Spleen (tissue), 11 donors: ENCODE results near the gene RANBP3L. TPM values are rescaled to one million over a fixed set of nuclear protein-coding genes. Genes with fewer than 3 reads are reported as not detected.
"Not testable (repeated sequence)": the region's sequence is repeated elsewhere in the genome, so short reads cannot be mapped to it uniquely, and the experiment has no call there.

Experiments
- DNase-seq: peaks from one replicate; pipeline ENCODE4 v3.0.0-alpha.2; 2020
- H3K27ac ChIP-seq, 8 donors: fragments of 200-600 bp; sonication (generic) in 7 of 8; 1 replicate in 4 of 8; 2 replicates in 4 of 8; pipeline versions ENCODE4 v1.5.0 to v1.8.0; 2016 to 2021; ENCODE audit warnings: inconsistent platforms in 4 of 8, mild to moderate bottlenecking in 4 of 8, moderate library complexity in 1 of 8
- H3K27me3 ChIP-seq, 7 donors: fragments of 200-600 bp; sonication (generic) in 6 of 7; replicated peaks in 1 of 7; 1 replicate in 4 of 7; 2 replicates in 3 of 7; pipeline versions ENCODE4 v1.5.0 to v1.8.0; 2016 to 2021; ENCODE audit warnings: inconsistent platforms in 3 of 7, mild to moderate bottlenecking in 1 of 7
- H3K36me3 ChIP-seq, 6 donors: fragments of 200-600 bp; sonication (generic) in 5 of 6; 1 replicate in 4 of 6; 2 replicates in 2 of 6; pipeline versions ENCODE4 v1.5.0 to v1.8.0; 2016 to 2021; ENCODE audit warnings: inconsistent platforms in 2 of 6
- H3K4me1 ChIP-seq, 6 donors: fragments of 200-600 bp; sonication (generic) in 5 of 6; 1 replicate in 3 of 6; 2 replicates in 3 of 6; pipeline versions ENCODE4 v1.5.0 to v1.8.0; 2016 to 2021; ENCODE audit warnings: inconsistent platforms in 3 of 6
- H3K4me3 ChIP-seq, 8 donors: fragments of 200-600 bp; sonication (generic) in 7 of 8; 1 replicate in 4 of 8; 2 replicates in 4 of 8; pipeline versions ENCODE4 v1.5.0 to v1.8.0; 2016 to 2021; ENCODE audit warnings: inconsistent platforms in 4 of 8, mild to moderate bottlenecking in 4 of 8, moderate library complexity in 2 of 8
- H3K9me3 ChIP-seq, 8 donors: fragments of 200-600 bp; sonication (generic) in 7 of 8; 1 replicate in 4 of 8; 2 replicates in 4 of 8; pipeline versions ENCODE4 v1.5.0 to v1.8.0; 2016 to 2021; ENCODE audit warnings: inconsistent platforms in 4 of 8
- POLR2A ChIP-seq, 3 donors: fragments of 450-650 bp; IDR thresholded peaks; one replicate each; pipeline ENCODE4 v1.5.1; 2017; ENCODE audit warnings: antibody characterized with exemption in 3 of 3, mild to moderate bottlenecking in 1 of 3
- POLR2AphosphoS5 ChIP-seq, 3 donors: sonication (generic); formaldehyde crosslinking; IDR thresholded peaks; one replicate each; pipeline ENCODE4 v1.5.1; 2017; ENCODE audit warnings: antibody characterized with exemption in 3 of 3
- WGBS, 5 donors: extraction: QIAGEN DNeasy Blood & Tissue Kit in 3 of 5; methylation state at CpG; one replicate each; pipeline versions ENCODE4 v1.1.5 to v1.1.7; 2013 to 2018; 5-methylcytosine and 5-hydroxymethylcytosine counted together
- intact Hi-C: fragments of 100-400 bp; cut with DNase I; formaldehyde crosslinking; loops from one replicate; pipeline ENCODE4 v1.15.0; 2023; ENCODE audit warnings: low total_unique reads
- polyA plus RNA-seq, 3 donors: library from polyadenylated mRNA; stranded (reverse); fragments of 200-250 nt; gene quantifications; one replicate each; pipeline ENCODE4 v1.2.1, GENCODE V29; 2013
- total RNA-seq, 7 donors: library from RNA; depleted of rRNA in 3 of 7; stranded (reverse); fragments of >200 nt in 3 of 7; fragmentation: NEBNext Ultra II Directional in 4 of 7; extraction: Animal tissue kit (Norgen Biotek cat#: 25700) in 4 of 7; gene quantifications; one replicate each; pipeline versions ENCODE4 v1.1.0 to v1.2.1, GENCODE V29; 2016 to 2021
- TF ChIP-seq, protein P1 (sequence below), 11 experiments: fragments of 200-600 bp in 7 of 11; fragments of 450-650 bp in 4 of 11; sonication (generic) in 4 of 11; IDR thresholded peaks in 8 of 11; conservative IDR thresholded peaks in 3 of 11; 1 replicate in 7 of 11; 2 replicates in 4 of 11; pipeline versions ENCODE4 v1.4.0 to v1.8.0; 2016 to 2021; ENCODE audit warnings: antibody characterized with exemption in 11 of 11, inconsistent platforms in 4 of 11, mild to moderate bottlenecking in 1 of 11
- donor health status: healthy with polysubstance abuse.
- donor health status: DM: no; HTN: no; CAD: no; lungs with moderate emphysema.
- donor health status: DM: no; HTN: no; CAD: no.
- donor health status: Bipolar disorder and iron deficiency.
- donor health status: healthy.
- donor health status: DM: no; HTN: no; CAD: no.
- donor health status: DM: yes; HTN: yes; CAD: no.

The RANBP3L gene
- total and polyA plus RNA-seq, 10 donors, result 0.02 to 0.97 (median 0.08) TPM; not detected in 6

- H3K36me3 ChIP-seq, result no peaks in the 10 kb centered on the region
- 75 to 91% (median 87%) methylated on average over 3 of the region's 3 CpGs for WGBS, 5 donors
- H3K9me3 ChIP-seq, result no peaks in the 10 kb centered on the region
- H3K27ac ChIP-seq, result no peak overlapping the region
- H3K4me3 ChIP-seq, result no peak overlapping the region
- no peak for TF ChIP-seq POLR2AphosphoS5 (IDR thresholded peaks at IDR 0.05)
- TF ChIP-seq, protein P1, sequence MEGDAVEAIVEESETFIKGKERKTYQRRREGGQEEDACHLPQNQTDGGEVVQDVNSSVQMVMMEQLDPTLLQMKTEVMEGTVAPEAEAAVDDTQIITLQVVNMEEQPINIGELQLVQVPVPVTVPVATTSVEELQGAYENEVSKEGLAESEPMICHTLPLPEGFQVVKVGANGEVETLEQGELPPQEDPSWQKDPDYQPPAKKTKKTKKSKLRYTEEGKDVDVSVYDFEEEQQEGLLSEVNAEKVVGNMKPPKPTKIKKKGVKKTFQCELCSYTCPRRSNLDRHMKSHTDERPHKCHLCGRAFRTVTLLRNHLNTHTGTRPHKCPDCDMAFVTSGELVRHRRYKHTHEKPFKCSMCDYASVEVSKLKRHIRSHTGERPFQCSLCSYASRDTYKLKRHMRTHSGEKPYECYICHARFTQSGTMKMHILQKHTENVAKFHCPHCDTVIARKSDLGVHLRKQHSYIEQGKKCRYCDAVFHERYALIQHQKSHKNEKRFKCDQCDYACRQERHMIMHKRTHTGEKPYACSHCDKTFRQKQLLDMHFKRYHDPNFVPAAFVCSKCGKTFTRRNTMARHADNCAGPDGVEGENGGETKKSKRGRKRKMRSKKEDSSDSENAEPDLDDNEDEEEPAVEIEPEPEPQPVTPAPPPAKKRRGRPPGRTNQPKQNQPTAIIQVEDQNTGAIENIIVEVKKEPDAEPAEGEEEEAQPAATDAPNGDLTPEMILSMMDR (IDR thresholded peaks at IDR 0.05 in 8 of 11, conservative IDR thresholded peaks at IDR 0.05 in 3 of 11), result no peak
- no peak for TF ChIP-seq POLR2A (IDR thresholded peaks at IDR 0.05)
- peaks cover 0 to 7% (median 0%) of the 10 kb centered on the region in 7 donors for H3K27me3 ChIP-seq
- intact Hi-C loops, result no loop called here
- DNase-seq, result no peak
- H3K4me1 ChIP-seq, result peaks cover 0 to 13% (median 4%) of the 10 kb centered on the region in 6 donors
These were observed 1.3 kb downstream of the RANBP3L start for GRCh38 chr5:36300191-36300926.

- TF ChIP-seq POLR2AphosphoS5 (IDR thresholded peaks at IDR 0.05) (no peak), POLR2A (IDR thresholded peaks at IDR 0.05) (no peak)
- TF ChIP-seq, protein P1 (IDR thresholded peaks at IDR 0.05 in 8 of 11, conservative IDR thresholded peaks at IDR 0.05 in 3 of 11), result no peak
These were observed 3.1 kb downstream of the RANBP3L start for GRCh38 chr5:36298552-36298951.

DNA sequence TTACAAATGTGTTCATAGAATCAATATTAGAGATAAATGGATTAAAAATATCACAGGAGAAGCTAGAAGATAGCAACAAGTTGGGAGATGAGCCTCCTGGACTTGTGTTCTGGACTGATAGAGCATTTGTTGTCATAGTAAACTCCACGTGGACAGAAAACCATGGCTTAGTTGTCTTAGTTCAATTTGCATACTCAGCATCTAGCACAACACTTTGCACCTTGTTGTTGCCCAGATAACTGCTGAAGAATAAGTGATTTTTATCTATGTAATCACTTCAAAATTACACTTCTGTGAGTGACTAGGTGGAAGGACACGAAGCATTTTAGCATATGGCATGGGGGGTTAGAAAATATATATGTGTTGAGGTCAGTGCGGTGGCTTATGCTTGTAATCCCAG lies 4.0 kb downstream of the RANBP3L start:
- H3K4me3 ChIP-seq, result no peak overlapping the region
- H3K27ac ChIP-seq, result no peak overlapping the region
- no peaks in the 10 kb centered on the region for H3K36me3 ChIP-seq
- TF ChIP-seq POLR2AphosphoS5 (IDR thresholded peaks at IDR 0.05) (no peak), POLR2A (IDR thresholded peaks at IDR 0.05) (no peak)
- TF ChIP-seq, protein P1 (IDR thresholded peaks at IDR 0.05 in 8 of 11, conservative IDR thresholded peaks at IDR 0.05 in 3 of 11), result no peak
- H3K27me3 ChIP-seq, result peaks cover 0 to 11% (median 0%) of the 10 kb centered on the region in 7 donors
- peaks cover 0 to 13% (median 4%) of the 10 kb centered on the region in 6 donors for H3K4me1 ChIP-seq
- no peak for DNase-seq
- intact Hi-C loops, result no loop called here
- 85 to 93% (median 87%) methylated on average over 3 of the region's 3 CpGs for WGBS, 5 donors
- H3K9me3 ChIP-seq, result no peaks in the 10 kb centered on the region

More at GRCh38 chr5:36298552-36298951, 3.1 kb downstream of the RANBP3L start:
- Histone ChIP-seq H3K4me3 (no peak overlapping the region), H3K4me1 (peaks cover 0 to 13% (median 4%) of the 10 kb centered on the region in 6 donors), H3K27ac (no peak overlapping the region), H3K36me3 (no peaks in the 10 kb centered on the region), H3K9me3 (no peaks in the 10 kb centered on the region), H3K27me3 (peaks cover 0 to 11% (median 0%) of the 10 kb centered on the region in 7 donors)
- intact Hi-C loops, result no loop called here
- no peak for DNase-seq

GRCh38 chr5:36285837-36286615 lies 15.7 kb downstream of the RANBP3L start:
- TF ChIP-seq POLR2A (IDR thresholded peaks at IDR 0.05) (no peak), POLR2AphosphoS5 (IDR thresholded peaks at IDR 0.05) (no peak)
- TF ChIP-seq, protein P1 (IDR thresholded peaks at IDR 0.05 in 8 of 11, conservative IDR thresholded peaks at IDR 0.05 in 3 of 11), result no peak
- intact Hi-C loops, result no loop called here
- WGBS, 5 donors, result 55 to 73% (median 62%) methylated on average over 2 of the region's 2 CpGs

GRCh38 chr5:36283775-36284174 lies 17.9 kb downstream of the RANBP3L start:
- H3K4me3 ChIP-seq, H3K27me3 ChIP-seq, H3K27ac ChIP-seq, H3K36me3 ChIP-seq, DNase-seq, intact Hi-C loops, H3K4me1 ChIP-seq, H3K9me3 ChIP-seq: not testable (repeated sequence)
- 53 to 80% (median 66%) methylated on average over 3 of the region's 3 CpGs for WGBS, 5 donors

More at GRCh38 chr5:36285837-36286615, 15.7 kb downstream of the RANBP3L start:
- DNase-seq, result no peak
- H3K9me3 ChIP-seq, result no peaks in the 10 kb centered on the region
- H3K27me3 ChIP-seq, result no peaks in the 10 kb centered on the region
- no peaks in the 10 kb centered on the region for H3K4me1 ChIP-seq
- no peaks in the 10 kb centered on the region for H3K36me3 ChIP-seq
- H3K4me3 ChIP-seq, result no peak overlapping the region
- no peak overlapping the region for H3K27ac ChIP-seq
